Mesenteric fat pad (tissue), 1 donor: ENCODE measurements around the gene DEF6. TPM values are rescaled to one million over a fixed set of nuclear protein-coding genes. Genes with fewer than 3 reads are reported as not detected.
A peak's percentile ranks its signal among the peaks of the same experiment; 100 is the strongest.
"Not testable (repeated sequence)": the region's sequence is repeated elsewhere in the genome, so short reads cannot be mapped to it uniquely, and the experiment has no call there.

Source experiments
- DNase-seq: peaks from one replicate; pipeline ENCODE4 v3.0.0-alpha.2; 2020; ENCODE audit warnings: low spot score
- total RNA-seq: library from RNA; stranded (reverse); fragmentation: NEBNext Ultra II Directional; extraction: Animal tissue kit (Norgen Biotek cat#: 25700); gene quantifications from one replicate; pipeline ENCODE4 v1.2.1, GENCODE V29; 2021
- donor health status: DM: yes; HTN: yes; CAD: no.

The DEF6 gene
- total RNA-seq, 1 donor from 2014 or later, result 7.8 TPM

GRCh38 chr6:35308543-35308942 lies 10.9 kb downstream of the DEF6 start:
- not testable (repeated sequence) for DNase-seq

GRCh38 chr6:35309611-35310264 lies 12.1 kb downstream of the DEF6 start:
- DNase-seq, result peak; percentile 65

- peak; percentile 55 for DNase-seq
Observed at GRCh38 chr6:35310265-35310831, 12.7 kb downstream of the DEF6 start.

GRCh38 chr6:35311390-35312075 lies 13.9 kb downstream of the DEF6 start:
- peak; percentile 79 for DNase-seq

GRCh38 chr6:35312076-35312800 lies 14.6 kb downstream of the DEF6 start:
- peak; percentile 65 for DNase-seq

- DNase-seq, result no peak
Observed at GRCh38 chr6:35312807-35313206, 15.2 kb downstream of the DEF6 start.

- DNase-seq, result no peak
Observed at GRCh38 chr6:35317483-35318195, 20.0 kb downstream of the DEF6 start.

GRCh38 chr6:35318196-35319171 lies 20.9 kb downstream of the DEF6 start:
- no peak for DNase-seq

- no peak for DNase-seq
Observed at GRCh38 chr6:35319346-35320030, 21.9 kb downstream of the DEF6 start.

GRCh38 chr6:35320031-35320410 lies 22.4 kb downstream of the DEF6 start:
- DNase-seq, result no peak

- DNase-seq, result no peak
Observed at GRCh38 chr6:35321091-35321490, 23.5 kb downstream of the DEF6 start.

- DNase-seq, result no peak
Observed at GRCh38 chr6:35327349-35328027, 29.9 kb downstream of the DEF6 start.

GRCh38 chr6:35328108-35328723 lies 30.6 kb downstream of the DEF6 start:
- no peak for DNase-seq

- not testable (repeated sequence) for DNase-seq
Observed at GRCh38 chr6:35328965-35329364, 31.3 kb downstream of the DEF6 start.

GRCh38 chr6:35330541-35331119 lies 33.0 kb downstream of the DEF6 start:
- DNase-seq, result no peak

- not testable (repeated sequence) for DNase-seq
Observed at GRCh38 chr6:35332074-35332887, 34.7 kb downstream of the DEF6 start.

GRCh38 chr6:35341557-35341956 lies 43.9 kb downstream of the DEF6 start:
- DNase-seq, result no peak
